HepG2 (cell line): ENCODE measurements around the gene CYRIA. TPM values are rescaled to one million over a fixed set of nuclear protein-coding genes. Genes with fewer than 3 reads are reported as not detected.

Experiments
- ATAC-seq: fragments of 200-7000 bp; cut with Tn5 transposase; 3 replicates; pipeline ENCODE4 v1.9.1; 2020; ENCODE audit warnings: mild to moderate bottlenecking, moderate library complexity
- BruUV-seq: library from RNA; stranded (reverse); fragments of 400-500 nt; replicated peaks from 2 replicates; lab custom pipeline; 2021; lab: Mats Ljungman, UMichigan
- CTCF ChIA-PET: fragments of 300-600 bp; formaldehyde crosslinking; extraction: SDS; loops from one replicate; lab custom pipeline; 2021; ENCODE audit warnings: low total read pairs, inconsistent platforms, low intra/inter-chr PET ratio; lab: Yijun Ruan, JAX
- POLR2A ChIA-PET: fragments of 350-600 bp; sonication (Branson Sonifier 250); formaldehyde crosslinking; loops from one replicate; lab custom pipeline; 2020; ENCODE audit warnings: antibody characterized with exemption, inconsistent platforms; lab: Yijun Ruan, JAX
- DNase-seq: peaks from one replicate; pipeline ENCODE4 v3.0.0-alpha.2; 2015; ENCODE audit warnings: low spot score
- FAIRE-seq: peaks from 3 replicates; lab custom pipeline; 2011; peaks lifted over from hg19 to GRCh38; lab: Jason Lieb, UNC
- H2AFZ ChIP-seq: one replicate; pipeline ENCODE4 v1.6.1; 2011; ENCODE audit warnings: low read length, inconsistent platforms
- H3K27ac ChIP-seq: fragments of 300-600 bp; 3 replicates; pipeline ENCODE4 v1.8.0; 2011; ENCODE audit warnings: mixed run types, mild to moderate bottlenecking, mixed read lengths, low read length, inconsistent platforms; ENCODE audit not compliant: insufficient read depth; ENCODE audit errors: extremely low read length
- H3K27me3 ChIP-seq, 2 experiments: fragments of 200-600 bp in 1 of 2; 2 replicates in 1 of 2; 3 replicates in 1 of 2; pipeline versions ENCODE4 v1.6.0 to v1.8.0; 2011; ENCODE audit warnings: low read length in 2 of 2, mild to moderate bottlenecking in 2 of 2, moderate library complexity in 2 of 2, inconsistent platforms in 1 of 2; ENCODE audit not compliant: insufficient read depth in 2 of 2, control insufficient read depth in 1 of 2
- H3K36me3 ChIP-seq, 2 experiments: fragments of 200-600 bp in 1 of 2; replicated peaks in 1 of 2; 2 replicates in 1 of 2; 3 replicates in 1 of 2; pipeline versions ENCODE4 v1.5.1 to v1.8.0; 2011; ENCODE audit warnings: low read length in 2 of 2, inconsistent platforms in 1 of 2; ENCODE audit not compliant: insufficient read depth in 2 of 2, control insufficient read depth in 1 of 2
- H3K4me1 ChIP-seq: 2 replicates; pipeline ENCODE4 v1.5.1; 2012; ENCODE audit warnings: low read length, inconsistent platforms; ENCODE audit not compliant: insufficient read depth
- H3K4me2 ChIP-seq: 2 replicates; pipeline ENCODE4 v1.6.0; 2011; ENCODE audit warnings: low read depth, low read length, inconsistent platforms
- H3K4me3 ChIP-seq, 3 experiments: fragments of 200-600 bp in 1 of 3; sonication (generic), shearing (Covaris generic) in 1 of 3; replicated peaks in 1 of 3; 2 replicates each; pipeline ENCODE4 v1.5.1; 2011 to 2016; ENCODE audit warnings: low read length in 3 of 3, inconsistent platforms in 2 of 3, low read depth in 2 of 3, mild to moderate bottlenecking in 2 of 3, control low read depth in 1 of 3, mixed read lengths in 1 of 3; ENCODE audit not compliant: insufficient read depth in 1 of 3
- H3K79me2 ChIP-seq: one replicate; pipeline ENCODE4 v1.6.1; 2011; ENCODE audit warnings: low read length, inconsistent platforms; ENCODE audit not compliant: insufficient read depth
- H3K9ac ChIP-seq: 2 replicates; pipeline ENCODE4 v1.6.0; 2011; ENCODE audit warnings: mild to moderate bottlenecking, low read depth, low read length, inconsistent platforms; ENCODE audit not compliant: insufficient read depth
- H3K9me3 ChIP-seq: 2 replicates; pipeline ENCODE4 v1.5.1; 2012; ENCODE audit warnings: mild to moderate bottlenecking, low read length
- H4K20me1 ChIP-seq: 2 replicates; pipeline ENCODE4 v1.6.0; 2011; ENCODE audit warnings: inconsistent platforms, mild to moderate bottlenecking, low read length, moderate library complexity; ENCODE audit not compliant: insufficient read depth
- NFATC3 ChIP-seq: sonication (generic); formaldehyde crosslinking; IDR thresholded peaks from 2 replicates; pipeline ENCODE4 v1.5.1; 2020; ENCODE audit warnings: mild to moderate bottlenecking, missing genetic modification reagents
- PAWR ChIP-seq: sonication (generic); formaldehyde crosslinking; IDR thresholded peaks from 2 replicates; pipeline ENCODE4 v1.4.0; 2020; ENCODE audit warnings: missing genetic modification reagents, mild to moderate bottlenecking, borderline replicate concordance
- TOPORS ChIP-seq: sonication (generic); formaldehyde crosslinking; IDR thresholded peaks from 2 replicates; pipeline ENCODE4 v1.8.0; 2023; ENCODE audit warnings: mild to moderate bottlenecking, missing genetic modification reagents
- ZFP1 ChIP-seq: IDR thresholded peaks from 2 replicates; pipeline ENCODE4 v1.6.1; 2016
- ZFP90 ChIP-seq: sonication (generic); formaldehyde crosslinking; IDR thresholded peaks from 2 replicates; pipeline ENCODE4 v1.8.0; 2022; ENCODE audit warnings: missing genetic modification reagents, mild to moderate bottlenecking, inconsistent platforms, borderline replicate concordance
- ZNF138 ChIP-seq: sonication (generic); formaldehyde crosslinking; IDR thresholded peaks from 2 replicates; pipeline ENCODE4 v1.5.0; 2020; ENCODE audit warnings: mild to moderate bottlenecking, low read depth, missing genetic modification reagents
- ZNF720 ChIP-seq: sonication (generic); formaldehyde crosslinking; IDR thresholded peaks from 2 replicates; pipeline ENCODE4 v1.4.0; 2020; ENCODE audit warnings: missing genetic modification reagents
- ZNF737 ChIP-seq: sonication (generic); formaldehyde crosslinking; IDR thresholded peaks from 2 replicates; pipeline ENCODE4 v1.5.0; 2020; ENCODE audit warnings: missing genetic modification reagents, mild to moderate bottlenecking, borderline replicate concordance
- ZNF790 ChIP-seq: sonication (generic); formaldehyde crosslinking; IDR thresholded peaks from 2 replicates; pipeline ENCODE4 v1.8.0; 2022; ENCODE audit warnings: missing genetic modification reagents, mild to moderate bottlenecking, borderline replicate concordance
- WGBS: methylation state at CpG from one replicate; pipeline ENCODE4 v1.1.6; 2017; ENCODE audit warnings: low lambda C conversion rate; 5-methylcytosine and 5-hydroxymethylcytosine counted together
- in situ Hi-C: cut with HindIII; loops from 2 replicates; pipeline ENCODE4 v1.10.0; 2017; ENCODE audit warnings: low pct_unique_long_range_greater_than_20kb; ENCODE audit not compliant: extremely low pct_ligation_motif_present
- intact Hi-C: fragments of 100-400 bp; cut with micrococcal nuclease; formaldehyde crosslinking; loops from one replicate; pipeline ENCODE4 v1.10.0; 2022; ENCODE audit not compliant: unreplicated experiment
- polyA plus RNA-seq, 8 experiments: library from polyadenylated mRNA; depleted of rRNA in 3 of 8; stranded (reverse) in 7 of 8; unstranded in 1 of 8; fragments of >200 nt; fragmentation: Illumina TruSeq in 4 of 8; extraction: Trizol in 4 of 8; gene quantifications; 2 replicates each; pipeline versions ENCODE4 v1.2.1 to v1.2.3, GENCODE V29; 2011 to 2016; ENCODE audit warnings: low read depth in 4 of 8, missing spikeins in 1 of 8, mixed read lengths in 1 of 8; ENCODE audit not compliant: insufficient read depth in 1 of 8
- total RNA-seq, 5 experiments: library from RNA; depleted of rRNA; stranded (reverse); fragments of >200 nt; fragmentation: Illumina TruSeq; extraction: Trizol; gene quantifications; 2 replicates each; pipeline ENCODE4 v1.2.3, GENCODE V29; 2016; ENCODE audit warnings: low read depth in 1 of 5
- TF ChIP-seq, protein P1 (sequence below): IDR thresholded peaks from 2 replicates; pipeline ENCODE4 v1.6.1; 2016; ENCODE audit warnings: low read depth, control low read depth
- TF ChIP-seq, protein P2 (sequence below): sonication (generic); formaldehyde crosslinking; IDR thresholded peaks from 2 replicates; pipeline ENCODE4 v1.5.1; 2020; ENCODE audit warnings: missing genetic modification reagents, mild to moderate bottlenecking, borderline replicate concordance
- TF ChIP-seq, protein P3 (sequence below): sonication (generic); formaldehyde crosslinking; IDR thresholded peaks from 2 replicates; pipeline ENCODE4 v1.4.0; 2020; ENCODE audit warnings: missing genetic modification reagents
- TF ChIP-seq, protein P4 (sequence below): sonication (generic); formaldehyde crosslinking; IDR thresholded peaks from 2 replicates; pipeline ENCODE4 v1.8.1; 2023; ENCODE audit warnings: mild to moderate bottlenecking, moderate library complexity, missing genetic modification reagents
- TF ChIP-seq, protein P5 (sequence below): sonication (generic); formaldehyde crosslinking; IDR thresholded peaks from 2 replicates; pipeline ENCODE4 v1.5.1; 2020; ENCODE audit warnings: mild to moderate bottlenecking, missing genetic modification reagents, moderate library complexity

The CYRIA gene
- total and polyA plus RNA-seq, 2 of the 13 experiments (the other 11 are each of a cell fraction or from before 2014, with no cell fraction given): 0.09 TPM; not detected in 1

DNA sequence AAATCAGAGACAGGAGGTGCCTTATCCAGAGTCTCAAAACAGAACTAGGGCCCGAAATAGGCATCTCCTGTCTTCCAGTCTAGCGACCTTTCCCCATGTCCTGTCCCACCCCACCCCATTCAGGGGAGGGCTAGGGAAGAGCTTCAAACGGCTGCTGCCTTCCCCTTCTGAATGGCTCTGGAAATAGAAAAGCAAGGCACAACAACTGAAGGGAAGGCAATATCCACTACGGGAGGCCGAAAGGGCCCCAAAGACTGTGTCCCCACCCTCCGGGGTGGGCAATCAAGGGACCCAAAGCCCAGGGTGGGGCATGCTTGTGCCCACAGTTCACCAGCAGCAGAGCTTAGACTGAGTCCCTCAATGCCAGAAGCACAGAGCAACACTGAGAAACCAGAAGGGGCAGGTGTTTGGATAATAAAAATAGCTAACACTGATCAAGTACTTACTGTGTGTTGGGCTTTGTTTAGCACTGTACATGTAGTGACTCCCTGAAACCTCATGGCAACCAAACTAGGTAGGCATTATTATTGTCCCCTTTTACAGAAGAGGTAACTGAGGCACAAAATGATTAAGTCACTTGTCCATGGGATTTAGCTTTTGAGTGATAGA, 38.5 kb downstream of the CYRIA start:
- BruUV-seq: no TSS peak
- intact Hi-C loops: no loop called here
- Histone ChIP-seq H3K4me1 (no peaks in the 10 kb centered on the region), H4K20me1 (no peaks in the 10 kb centered on the region), H3K79me2 (no peaks in the 10 kb centered on the region), H3K27me3 (peaks cover 0 to 11% of the 10 kb centered on the region in 2 experiments; a peak in 2 of 5 replicates), H2AFZ (no peak overlapping the region), H3K4me2 (no peak overlapping the region), H3K27ac (no peak overlapping the region), H3K4me3 (no peak overlapping the region), H3K36me3 (no peaks in the 10 kb centered on the region), H3K9me3 (no peaks in the 10 kb centered on the region), H3K9ac (no peak overlapping the region)
- FAIRE-seq: no peak
- WGBS: 19% methylated on average over 6 of the region's 6 CpGs
- DNase-seq: no peak
- in situ Hi-C loops: no loop called here
- TF ChIP-seq ZNF720 (no peak), ZFP1 (CRISPR knock-in tag) (no peak), TOPORS (CRISPR knock-in tag) (no peak), ZFP90 (CRISPR knock-in tag) (no peak), PAWR (no peak), ZNF790 (no peak), NFATC3 (no peak), ZNF138 (CRISPR knock-in tag) (no peak), ZNF737 (no peak)
- TF ChIP-seq, protein P1, sequence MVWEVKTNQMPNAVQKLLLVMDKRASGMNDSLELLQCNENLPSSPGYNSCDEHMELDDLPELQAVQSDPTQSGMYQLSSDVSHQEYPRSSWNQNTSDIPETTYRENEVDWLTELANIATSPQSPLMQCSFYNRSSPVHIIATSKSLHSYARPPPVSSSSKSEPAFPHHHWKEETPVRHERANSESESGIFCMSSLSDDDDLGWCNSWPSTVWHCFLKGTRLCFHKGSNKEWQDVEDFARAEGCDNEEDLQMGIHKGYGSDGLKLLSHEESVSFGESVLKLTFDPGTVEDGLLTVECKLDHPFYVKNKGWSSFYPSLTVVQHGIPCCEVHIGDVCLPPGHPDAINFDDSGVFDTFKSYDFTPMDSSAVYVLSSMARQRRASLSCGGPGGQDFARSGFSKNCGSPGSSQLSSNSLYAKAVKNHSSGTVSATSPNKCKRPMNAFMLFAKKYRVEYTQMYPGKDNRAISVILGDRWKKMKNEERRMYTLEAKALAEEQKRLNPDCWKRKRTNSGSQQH (CRISPR knock-in tag): no peak
- TF ChIP-seq, protein P2, sequence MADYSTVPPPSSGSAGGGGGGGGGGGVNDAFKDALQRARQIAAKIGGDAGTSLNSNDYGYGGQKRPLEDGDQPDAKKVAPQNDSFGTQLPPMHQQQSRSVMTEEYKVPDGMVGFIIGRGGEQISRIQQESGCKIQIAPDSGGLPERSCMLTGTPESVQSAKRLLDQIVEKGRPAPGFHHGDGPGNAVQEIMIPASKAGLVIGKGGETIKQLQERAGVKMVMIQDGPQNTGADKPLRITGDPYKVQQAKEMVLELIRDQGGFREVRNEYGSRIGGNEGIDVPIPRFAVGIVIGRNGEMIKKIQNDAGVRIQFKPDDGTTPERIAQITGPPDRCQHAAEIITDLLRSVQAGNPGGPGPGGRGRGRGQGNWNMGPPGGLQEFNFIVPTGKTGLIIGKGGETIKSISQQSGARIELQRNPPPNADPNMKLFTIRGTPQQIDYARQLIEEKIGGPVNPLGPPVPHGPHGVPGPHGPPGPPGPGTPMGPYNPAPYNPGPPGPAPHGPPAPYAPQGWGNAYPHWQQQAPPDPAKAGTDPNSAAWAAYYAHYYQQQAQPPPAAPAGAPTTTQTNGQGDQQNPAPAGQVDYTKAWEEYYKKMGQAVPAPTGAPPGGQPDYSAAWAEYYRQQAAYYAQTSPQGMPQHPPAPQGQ (CRISPR knock-in tag): no peak
- TF ChIP-seq, protein P3, sequence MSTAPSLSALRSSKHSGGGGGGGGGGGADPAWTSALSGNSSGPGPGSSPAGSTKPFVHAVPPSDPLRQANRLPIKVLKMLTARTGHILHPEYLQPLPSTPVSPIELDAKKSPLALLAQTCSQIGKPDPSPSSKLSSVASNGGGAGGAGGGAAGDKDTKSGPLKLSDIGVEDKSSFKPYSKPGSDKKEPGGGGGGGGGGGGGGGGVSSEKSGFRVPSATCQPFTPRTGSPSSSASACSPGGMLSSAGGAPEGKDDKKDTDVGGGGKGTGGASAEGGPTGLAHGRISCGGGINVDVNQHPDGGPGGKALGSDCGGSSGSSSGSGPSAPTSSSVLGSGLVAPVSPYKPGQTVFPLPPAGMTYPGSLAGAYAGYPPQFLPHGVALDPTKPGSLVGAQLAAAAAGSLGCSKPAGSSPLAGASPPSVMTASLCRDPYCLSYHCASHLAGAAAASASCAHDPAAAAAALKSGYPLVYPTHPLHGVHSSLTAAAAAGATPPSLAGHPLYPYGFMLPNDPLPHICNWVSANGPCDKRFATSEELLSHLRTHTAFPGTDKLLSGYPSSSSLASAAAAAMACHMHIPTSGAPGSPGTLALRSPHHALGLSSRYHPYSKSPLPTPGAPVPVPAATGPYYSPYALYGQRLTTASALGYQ (CRISPR knock-in tag): no peak
- TF ChIP-seq, protein P4, sequence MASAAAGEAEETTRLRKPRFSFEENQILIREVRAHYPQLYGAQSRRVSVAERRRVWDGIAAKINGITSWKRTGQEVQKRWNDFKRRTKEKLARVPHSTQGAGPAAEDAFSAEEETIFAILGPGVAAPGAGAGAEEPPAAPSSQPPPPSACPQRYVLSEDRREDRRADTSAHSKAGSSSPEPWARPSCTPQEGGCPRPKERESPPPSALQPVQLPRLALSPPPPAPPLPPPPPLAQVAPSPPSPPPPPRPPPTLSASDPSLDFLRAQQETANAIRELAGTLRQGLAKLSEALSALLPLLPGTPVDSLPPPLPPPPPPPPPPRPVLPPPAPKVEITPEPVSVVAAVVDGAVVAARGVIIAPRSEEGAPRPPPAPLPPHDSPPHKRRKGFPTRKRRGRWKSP (CRISPR knock-in tag): no peak
- TF ChIP-seq, protein P5, sequence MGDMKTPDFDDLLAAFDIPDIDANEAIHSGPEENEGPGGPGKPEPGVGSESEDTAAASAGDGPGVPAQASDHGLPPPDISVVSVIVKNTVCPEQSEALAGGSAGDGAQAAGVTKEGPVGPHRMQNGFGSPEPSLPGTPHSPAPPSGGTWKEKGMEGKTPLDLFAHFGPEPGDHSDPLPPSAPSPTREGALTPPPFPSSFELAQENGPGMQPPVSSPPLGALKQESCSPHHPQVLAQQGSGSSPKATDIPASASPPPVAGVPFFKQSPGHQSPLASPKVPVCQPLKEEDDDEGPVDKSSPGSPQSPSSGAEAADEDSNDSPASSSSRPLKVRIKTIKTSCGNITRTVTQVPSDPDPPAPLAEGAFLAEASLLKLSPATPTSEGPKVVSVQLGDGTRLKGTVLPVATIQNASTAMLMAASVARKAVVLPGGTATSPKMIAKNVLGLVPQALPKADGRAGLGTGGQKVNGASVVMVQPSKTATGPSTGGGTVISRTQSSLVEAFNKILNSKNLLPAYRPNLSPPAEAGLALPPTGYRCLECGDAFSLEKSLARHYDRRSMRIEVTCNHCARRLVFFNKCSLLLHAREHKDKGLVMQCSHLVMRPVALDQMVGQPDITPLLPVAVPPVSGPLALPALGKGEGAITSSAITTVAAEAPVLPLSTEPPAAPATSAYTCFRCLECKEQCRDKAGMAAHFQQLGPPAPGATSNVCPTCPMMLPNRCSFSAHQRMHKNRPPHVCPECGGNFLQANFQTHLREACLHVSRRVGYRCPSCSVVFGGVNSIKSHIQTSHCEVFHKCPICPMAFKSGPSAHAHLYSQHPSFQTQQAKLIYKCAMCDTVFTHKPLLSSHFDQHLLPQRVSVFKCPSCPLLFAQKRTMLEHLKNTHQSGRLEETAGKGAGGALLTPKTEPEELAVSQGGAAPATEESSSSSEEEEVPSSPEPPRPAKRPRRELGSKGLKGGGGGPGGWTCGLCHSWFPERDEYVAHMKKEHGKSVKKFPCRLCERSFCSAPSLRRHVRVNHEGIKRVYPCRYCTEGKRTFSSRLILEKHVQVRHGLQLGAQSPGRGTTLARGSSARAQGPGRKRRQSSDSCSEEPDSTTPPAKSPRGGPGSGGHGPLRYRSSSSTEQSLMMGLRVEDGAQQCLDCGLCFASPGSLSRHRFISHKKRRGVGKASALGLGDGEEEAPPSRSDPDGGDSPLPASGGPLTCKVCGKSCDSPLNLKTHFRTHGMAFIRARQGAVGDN: no peak
- ChIA-PET CTCF (no interaction called here), POLR2A (no interaction called here)
- ATAC-seq: no peak
